Stimulated activated CD8-positive, alpha-beta memory T cell treated with anti-CD3 and anti-CD28 coated beads, Interleukin-4, amount 100 ng/mL, for 4 hours (primary cell): ENCODE measurements around the gene FAM81A.

ENCODE experiments used
- DNase-seq, 2 donors: peaks; one replicate each; pipeline ENCODE4 v3.0.0-alpha.2; 2020; ENCODE audit warnings: low read depth in 2 of 2, low spot score in 1 of 2

FAM81A gene

DNA sequence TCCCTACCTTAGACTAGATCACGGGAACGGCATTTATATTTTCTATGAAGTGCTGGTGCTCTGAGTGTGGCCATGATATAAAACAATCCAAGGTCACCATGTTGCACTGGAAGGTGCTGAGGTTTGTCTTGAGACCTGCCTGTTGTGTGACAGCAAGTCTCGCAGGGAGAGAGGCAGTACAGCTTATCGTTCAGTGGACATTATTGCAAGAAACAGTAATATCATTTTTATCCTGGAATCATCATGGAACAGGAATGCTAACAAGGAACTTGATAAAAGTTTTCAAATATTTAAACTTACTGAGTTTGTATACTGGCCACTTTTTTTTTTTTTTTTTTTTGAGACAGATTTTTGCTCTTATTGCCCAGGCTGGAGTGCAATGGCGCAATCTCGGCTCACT, 133.6 kb downstream of the FAM81A start:
- DNase-seq, result no peak
